Stimulated activated CD4-positive, alpha-beta T cell treated with anti-CD3 and anti-CD28 coated beads, Interleukin-4, amount 100 ng/mL, for 1 hour (primary cell): ENCODE results near the gene HDGF.

Experiments used
- DNase-seq: peaks from one replicate; pipeline ENCODE4 v3.0.0-alpha.2; 2020

Gene HDGF

DNA sequence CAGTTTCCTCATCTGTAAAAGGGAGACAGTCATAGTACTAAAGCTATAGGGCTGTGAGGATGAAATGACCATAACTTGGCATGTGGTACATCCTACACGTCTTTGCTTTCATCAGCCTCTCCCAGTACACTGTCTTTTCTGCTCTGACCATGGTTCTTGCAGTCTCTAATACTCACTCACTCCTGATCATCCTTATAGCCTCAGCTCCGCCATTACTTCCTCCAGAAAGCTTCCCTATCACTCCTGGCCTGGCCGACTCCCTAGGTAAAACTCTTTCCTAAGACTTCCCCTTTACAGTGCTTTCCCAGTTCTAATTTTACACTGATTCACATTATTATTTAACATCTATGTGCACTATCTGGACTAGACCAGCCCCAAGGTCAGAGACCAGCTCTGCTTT lies 5.6 kb downstream of the HDGF start:
- no peak for DNase-seq

DNA sequence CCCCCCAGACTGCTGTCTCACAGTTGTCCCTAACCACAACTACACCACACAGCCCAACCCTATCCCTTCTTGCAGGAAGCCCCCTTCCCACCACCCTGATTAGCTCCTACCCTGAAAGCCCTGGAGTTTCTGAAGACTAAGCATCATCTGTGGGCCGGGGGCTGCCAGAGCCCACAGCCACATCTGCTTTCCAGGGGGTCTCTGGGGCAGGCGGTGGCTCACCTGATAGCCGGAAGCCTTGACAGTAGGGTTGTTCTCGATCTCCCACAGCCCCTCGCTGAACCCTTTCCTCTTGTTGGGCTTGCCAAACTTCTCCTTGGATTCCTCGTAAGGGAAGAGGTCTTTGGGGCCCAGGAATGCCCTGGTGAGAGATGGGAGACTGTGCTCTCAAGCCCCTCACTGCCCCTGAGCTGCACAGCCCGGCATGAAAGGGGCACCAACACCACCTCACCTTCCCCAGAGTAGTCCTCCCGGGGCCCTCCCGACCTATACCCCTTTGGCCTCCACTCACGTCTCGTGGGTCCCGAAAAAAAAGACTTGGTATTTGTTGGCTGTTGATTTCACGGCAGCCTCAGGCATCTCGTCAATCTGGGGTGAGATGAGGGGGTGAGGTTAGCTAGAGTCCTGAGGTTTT lies 6.6 kb downstream of the HDGF start:
- no peak for DNase-seq

DNA sequence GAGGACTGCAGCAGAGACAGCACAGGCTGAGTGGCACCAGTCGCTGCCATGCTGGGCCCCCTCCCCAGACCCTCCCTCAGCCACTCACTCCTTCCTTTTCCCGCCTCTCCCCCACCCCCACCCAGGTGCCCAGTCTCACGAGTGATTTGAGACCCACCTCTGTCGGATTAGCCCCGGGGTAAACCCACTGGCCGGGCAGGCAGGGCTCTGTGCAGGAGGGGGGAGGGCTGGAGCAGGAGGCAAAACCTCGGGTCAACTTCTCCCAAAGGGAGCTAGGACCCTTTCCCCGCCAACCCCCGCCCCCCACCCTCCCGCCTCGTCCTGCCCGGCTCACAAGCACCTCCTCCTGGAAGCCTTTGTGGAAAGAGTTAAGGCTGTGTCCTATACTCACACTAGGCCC lies 7.1 kb downstream of the HDGF start:
- DNase-seq = no peak

DNA sequence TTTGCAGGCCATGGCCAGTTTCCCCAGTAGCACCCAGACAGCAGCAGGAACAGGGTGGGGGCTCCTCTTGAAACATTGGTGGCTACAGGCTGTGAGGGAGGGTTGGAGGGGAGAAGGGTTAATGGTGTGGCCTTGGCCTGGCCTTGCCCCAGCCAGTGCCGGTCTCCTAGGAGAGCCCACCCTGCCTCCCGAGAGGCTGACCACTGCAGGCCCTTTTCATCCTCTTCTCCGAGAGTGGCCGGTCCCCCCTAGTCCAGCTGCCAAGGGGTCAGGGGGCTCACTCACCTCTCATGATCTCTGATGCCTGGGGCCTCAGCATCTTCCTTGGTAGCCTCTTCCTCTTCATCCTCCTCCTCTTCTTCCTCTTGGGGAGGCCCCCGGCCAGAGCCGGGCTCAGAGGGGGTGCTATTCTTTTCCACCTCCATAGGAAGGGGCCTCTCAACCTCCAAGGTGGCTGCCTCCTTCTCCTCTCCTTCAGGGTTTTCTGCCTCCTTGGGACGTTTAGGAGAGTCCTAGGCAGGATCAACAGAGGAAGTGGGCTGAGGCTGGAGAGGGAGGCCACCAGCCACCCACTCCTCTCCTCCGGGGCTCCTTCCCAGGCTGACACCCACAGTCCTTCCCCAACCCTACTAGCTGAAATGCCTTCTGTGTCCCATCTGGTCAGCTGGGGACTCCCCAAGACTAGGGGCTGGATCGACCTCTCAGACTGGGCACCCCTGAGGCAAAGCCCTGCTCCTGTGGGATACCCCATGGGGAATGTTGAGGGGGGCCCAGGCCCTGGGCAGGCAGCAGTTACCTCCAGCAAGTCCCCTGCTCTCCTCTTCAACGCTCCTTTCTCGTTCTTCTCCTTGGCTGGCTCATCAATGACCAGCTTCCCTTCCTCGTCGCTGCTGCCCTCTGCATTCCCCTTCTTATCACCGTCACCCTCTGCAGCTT lies 7.8 kb downstream of the HDGF start:
- no peak for DNase-seq

DNA sequence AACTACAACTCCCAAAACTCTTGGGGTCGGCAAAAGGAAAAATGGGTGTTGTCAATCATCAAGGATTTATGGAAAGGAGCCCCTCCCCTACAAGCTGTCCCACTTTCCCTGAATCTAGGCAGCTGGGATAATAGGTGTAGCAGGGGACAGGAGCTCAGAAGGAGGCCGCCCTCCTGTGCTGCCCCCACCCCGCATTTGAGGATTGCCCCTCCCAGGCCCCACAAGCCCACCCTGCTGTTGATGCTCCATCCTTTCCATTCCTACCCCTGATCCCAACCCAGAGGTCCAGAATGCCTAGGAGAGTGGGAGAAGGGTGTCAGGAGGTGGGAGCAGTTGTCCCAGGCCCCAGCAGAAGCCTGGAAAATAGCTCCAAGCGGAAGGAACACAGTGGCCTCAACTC lies 8.7 kb downstream of the HDGF start:
- DNase-seq = no peak

DNA sequence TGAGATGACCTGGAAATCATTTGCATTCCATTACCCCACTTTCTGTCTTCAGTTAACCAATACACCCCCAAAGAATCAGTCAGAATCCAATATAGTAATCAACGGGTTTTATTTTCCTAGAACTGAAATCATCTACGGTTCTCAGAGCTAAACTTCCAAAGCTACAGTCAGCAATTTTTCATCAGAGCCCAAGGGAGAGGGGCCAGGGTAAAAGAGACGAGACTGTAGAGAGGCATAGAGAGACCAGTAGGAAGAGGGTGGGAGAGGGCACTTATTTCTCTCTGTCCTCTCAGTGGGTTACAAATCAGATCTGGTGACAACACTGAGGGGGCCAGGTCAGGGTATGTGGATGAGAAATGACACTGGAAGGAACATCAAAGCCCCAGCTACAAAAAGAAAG lies 9.5 kb downstream of the HDGF start:
- DNase-seq = no peak

DNA sequence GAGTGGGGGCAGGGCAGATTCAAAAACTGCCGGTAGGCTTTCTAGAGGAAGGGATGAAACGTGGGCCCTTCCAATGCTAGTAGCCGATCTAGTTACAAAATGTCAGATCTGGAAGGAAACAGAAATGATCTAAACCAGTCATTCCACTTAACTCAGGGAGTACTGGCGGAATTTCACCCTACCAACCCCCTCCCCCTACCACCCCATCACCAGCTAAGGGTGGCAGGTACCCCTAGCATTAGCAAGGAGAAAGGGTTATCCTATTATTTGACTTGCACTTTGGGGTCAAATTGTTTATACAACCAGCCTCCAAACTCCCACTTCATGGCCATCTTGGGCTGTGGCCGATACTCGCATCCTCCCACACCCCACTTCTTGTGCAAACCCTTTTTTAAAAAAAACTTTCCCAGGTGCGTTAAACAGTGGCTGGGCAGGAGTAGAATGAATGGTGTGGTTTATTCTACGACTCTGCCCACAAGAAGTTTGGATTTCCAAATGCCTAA lies 9.9 kb downstream of the HDGF start:
- DNase-seq = no peak

DNA sequence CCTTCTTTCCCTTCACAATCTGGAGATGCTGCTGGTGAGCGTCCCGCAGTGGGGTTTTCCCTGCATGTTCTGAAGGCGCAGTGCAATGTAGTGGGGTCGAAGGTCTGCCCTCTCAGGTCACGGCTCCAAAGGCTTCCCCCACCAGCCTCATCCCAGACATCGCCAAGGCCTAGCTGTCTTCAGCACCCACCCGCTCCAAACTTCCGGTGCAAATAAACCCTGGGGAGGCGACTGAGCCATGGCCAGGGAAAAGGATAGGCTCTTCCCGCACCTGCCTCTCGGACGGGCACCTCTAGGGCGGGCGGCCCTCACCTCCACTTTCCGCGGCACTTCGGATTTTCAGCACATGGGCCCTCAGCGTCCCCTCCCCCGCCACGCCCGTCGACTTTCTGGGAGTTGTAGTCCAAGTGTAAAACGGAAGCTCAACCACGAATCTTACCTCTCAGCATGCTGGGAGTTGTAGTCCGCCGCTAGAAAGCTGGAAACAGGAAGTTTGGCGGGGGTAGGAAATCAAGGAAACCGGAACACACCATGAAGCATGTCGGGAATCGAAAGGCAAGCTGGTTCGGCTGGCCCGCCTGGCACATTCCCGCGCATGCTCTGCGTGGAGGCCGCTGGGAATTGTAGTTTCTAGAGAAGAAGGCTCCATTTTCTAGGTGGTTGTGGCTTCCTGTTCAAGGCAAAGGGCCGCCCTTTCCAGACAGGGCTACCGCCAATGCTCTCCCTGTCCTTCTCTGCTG lies 10.6 kb downstream of the HDGF start, which contains the start of gene MRPL24:
MRPL24 (minus strand) TSS at position 348 of the 740 bp plus-strand sequence. CDS start 2,384 bp downstream, outside the sequence.
- peak; percentile 95 for DNase-seq

DNA sequence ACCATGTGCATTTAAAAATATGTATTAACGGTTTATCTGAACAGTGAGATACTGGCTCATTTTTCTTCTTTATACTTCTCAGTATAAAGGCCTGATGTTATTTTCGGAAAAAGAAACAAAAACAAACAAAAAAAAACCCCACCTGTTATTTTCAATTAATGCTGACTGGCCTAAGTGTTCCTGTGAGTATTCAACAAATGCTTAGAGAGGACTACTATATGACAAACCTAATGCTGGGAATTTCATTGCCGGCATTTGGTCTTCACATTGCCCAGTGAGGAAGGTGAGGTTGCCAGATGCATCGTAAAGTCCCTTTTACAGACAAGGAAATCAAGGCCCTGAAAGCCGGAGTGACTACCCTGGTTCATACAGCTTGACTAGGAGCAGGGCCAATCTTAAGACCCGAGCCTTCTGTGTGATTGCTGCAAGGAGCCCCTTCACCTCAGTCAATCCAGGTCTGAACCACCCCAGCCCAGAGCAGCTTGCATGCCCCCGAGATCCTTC lies 11.2 kb downstream of the HDGF start:
- DNase-seq = no peak

DNA sequence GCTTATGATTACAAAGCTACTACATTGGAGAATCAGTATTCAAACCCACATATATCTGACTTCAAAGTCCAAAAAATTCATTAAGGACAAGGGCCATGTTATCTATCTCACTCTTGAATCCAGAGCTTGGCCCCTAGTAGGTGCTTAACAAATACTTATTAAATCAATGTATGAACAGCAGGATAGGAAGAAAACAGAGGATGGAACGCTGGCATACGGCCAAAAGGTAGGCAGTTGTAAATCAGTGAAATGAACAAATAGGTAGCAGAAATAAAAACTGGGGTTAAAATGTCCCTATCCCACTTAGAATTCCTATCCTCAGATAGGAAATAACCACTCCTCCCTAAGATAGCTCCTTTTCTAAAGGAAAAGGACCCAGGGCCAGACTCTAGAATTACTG lies 12.6 kb downstream of the HDGF start:
- no peak for DNase-seq

DNA sequence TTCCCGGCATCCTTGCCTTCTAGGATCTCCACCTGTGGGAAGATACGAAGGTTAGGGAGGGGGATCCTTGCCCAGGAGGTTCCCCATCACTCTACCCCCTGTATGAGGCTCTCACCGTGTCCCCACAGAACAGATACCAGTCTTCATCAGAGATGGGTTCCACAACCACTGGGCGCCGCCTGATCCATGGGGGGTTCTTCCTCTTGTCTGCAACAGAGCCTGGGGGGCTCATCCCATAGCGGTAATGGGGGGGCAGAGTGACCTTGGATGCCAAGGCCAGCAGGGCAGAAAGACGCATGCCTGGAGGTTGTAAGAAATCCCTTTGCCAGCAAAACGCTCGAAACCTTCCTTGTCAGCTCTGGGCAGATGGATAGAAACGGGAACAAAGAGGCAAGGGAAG lies 13.1 kb downstream of the HDGF start:
- DNase-seq = no peak

DNA sequence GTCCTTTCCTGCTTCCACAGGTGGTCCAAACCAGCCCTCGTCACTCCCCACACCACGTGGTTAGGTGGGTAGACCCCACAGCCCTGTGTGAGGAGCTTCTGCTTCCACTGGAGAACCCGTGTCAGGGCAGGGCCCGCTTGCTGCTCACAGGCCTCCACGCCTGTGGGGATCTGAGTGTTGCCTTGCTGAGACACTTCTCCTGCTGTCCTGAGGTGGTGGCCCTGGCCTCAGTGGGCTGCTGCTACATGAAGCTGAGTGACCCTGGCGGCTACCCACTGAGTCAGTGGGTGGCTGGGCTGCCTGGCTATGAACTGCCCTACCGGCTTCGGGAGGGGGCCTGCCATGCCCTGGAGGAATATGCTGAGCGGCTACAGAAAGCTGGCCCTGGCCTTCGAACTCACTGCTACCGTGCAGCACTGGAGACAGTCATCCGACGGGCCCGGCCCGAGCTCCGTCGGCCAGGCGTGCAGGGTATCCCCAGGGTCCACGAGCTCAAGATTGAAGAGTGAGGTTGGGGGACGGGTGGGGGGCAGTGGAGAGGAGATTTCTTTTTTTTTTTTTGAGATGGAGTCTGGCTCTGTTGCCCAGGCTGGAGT lies 17.4 kb downstream of the HDGF start:
- no peak for DNase-seq

DNA sequence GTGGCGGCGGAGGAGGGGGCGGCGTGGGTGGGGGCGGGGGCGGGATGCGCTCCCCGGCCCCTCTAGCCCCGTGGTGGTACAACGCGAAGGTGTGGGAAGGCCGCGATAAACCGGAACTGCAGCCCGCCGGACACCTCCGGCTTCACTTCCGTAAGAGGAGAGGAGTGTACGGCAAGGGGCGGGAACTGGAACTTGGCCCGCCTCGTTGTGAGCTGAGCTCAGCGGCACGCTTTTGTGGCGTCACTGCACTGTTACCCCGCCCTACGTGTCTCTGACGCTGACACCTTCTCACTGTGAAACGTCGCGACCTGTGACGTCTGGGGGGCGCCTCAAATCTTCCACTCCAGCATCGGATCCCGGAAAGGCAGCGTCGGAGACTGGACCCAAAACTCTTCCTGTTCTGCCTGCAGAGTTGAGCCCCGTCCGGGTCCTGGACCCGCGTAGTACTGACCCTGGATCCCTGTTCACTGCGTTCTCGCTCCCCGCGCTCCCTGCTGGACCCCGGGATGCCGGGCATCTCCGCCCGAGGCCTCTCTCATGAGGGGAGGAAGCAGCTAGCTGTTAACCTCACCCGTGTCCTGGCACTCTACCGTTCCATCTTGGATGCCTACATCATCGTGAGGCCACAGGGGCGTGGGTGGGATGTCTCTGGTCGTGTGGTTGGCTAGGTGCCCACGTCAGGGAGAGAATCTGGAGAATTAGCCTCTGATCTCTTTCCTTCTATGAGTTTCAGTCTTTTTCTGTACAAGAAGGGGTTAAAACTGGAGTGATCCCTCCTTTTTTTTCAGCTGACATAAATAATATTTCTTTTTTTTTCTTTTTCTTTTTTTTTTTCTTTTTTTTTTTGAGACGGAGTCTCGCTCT lies 22.6 kb downstream of the HDGF start, which contains the start of gene ISG20L2:
ISG20L2 (minus strand) TSS at position 168 of the 864 bp plus-strand sequence. CDS start 1,114 bp downstream, outside the sequence.
- peak; percentile 91 for DNase-seq

DNA sequence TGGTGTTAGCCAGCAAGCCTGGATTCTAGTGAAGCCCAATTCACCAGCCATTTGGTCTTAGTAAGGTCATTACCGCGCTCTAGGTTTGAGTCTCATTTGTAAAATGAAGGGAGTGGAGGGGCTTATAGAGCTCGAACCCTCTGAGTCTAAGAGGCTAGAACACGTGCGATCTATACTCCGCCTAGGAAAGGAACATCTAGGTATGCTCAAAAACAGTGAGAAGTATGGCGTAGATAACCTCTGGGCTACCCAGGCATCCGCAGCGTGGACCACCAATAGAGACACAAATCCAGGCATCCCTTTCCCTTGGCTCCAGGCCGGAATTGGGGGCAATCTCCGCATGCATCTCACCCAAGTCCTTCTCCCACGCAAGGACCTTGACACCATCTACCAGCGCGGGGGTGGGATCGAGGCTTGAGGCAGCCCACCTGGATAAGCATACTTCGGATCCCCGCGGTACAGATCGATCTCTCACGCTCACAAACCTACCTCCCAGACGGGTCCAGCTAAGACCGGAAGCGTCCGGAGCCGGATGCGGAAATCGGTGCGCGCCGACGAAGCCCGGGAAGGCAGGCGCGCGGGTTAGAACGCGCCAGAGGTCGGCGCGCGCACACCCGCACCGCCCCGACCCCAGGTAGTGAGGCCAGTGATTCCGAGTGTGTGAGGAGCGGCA lies 23.4 kb downstream of the HDGF start, which contains the start of gene METTL25B:
METTL25B (plus strand) TSS at position 544 of the 673 bp plus-strand sequence. CDS start 636 bp downstream, outside the sequence.
- peak; percentile 76 for DNase-seq

DNA sequence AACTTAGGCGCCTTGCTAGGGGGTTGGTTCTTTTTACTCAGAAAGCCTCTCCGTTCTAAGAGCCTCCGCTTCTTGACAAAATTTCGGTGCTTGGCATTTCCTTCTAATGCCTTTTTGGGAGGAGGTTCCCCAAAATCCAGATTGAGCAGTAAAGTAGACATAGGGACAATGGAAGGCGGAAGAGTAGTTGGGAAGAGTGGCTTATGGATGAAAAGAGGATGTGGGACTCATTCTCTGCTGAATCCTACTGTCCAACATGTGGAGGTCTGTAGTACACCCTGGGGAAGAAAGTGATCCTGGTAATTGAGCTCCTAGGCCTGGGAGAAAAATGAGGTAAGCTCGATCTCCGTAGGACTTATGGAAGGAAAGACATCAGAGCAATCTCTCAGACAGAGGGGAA lies 24.0 kb downstream of the HDGF start:
- DNase-seq = no peak

DNA sequence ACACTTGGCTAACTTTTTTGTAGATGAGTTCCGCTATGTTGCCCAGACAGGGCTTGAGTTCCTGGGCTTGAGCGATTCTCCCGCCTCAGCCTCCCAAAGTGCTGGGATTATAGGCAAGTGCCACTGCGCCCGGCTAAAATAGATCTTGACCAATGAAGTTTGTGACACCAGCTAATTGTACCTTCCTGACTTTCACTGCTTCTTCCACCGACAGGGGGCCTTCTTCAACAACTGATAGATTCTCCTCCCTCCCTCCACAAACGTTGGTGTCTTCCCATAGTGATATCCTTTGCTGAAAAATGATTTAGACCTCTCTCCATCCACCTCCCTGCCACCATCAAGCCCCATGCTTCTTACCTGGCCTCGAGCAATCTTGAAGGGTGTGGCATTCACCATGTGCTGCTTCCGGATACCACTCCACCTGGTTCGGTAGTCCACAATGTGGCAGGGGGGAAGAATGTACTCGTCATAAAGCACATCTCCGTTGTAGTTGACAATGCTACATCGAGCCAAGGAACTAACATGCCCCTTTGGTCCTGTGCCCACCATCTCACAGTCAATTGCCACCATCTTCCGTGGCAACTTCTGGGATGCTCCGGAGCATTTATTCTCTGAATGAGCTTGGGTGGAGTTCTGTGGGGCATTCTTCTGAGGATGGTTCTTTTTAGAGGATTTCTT lies 24.8 kb downstream of the HDGF start:
- DNase-seq = peak; percentile 32

DNA sequence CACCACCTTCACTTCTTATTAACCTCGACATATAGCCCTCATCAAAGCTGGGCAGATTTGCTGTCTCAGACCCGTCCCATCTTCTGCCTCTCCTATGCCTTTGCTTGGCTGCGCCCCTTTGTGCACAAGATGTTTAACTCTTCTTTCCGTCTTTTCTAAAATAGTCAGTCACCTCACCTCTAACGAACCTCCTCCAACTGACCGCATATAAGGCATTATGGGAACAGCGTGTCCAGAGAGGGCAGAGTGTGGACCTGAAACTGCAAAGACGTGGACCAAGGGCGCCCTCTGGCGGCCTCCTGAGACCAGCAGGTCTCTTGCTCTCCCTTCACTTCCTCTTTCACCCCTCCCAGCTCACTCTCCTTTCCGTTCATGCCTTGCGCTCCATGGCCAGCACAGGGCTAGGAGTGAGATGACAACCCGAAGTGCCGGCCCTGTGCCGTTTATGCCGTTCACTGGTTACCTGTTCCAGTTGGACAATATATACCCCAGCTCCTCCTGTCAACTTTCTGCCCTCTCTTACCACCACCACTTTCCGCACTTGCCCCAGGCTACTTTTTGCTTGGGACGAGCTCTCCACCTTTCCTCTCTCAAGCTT lies 25.7 kb downstream of the HDGF start:
- DNase-seq = peak; percentile 78

DNA sequence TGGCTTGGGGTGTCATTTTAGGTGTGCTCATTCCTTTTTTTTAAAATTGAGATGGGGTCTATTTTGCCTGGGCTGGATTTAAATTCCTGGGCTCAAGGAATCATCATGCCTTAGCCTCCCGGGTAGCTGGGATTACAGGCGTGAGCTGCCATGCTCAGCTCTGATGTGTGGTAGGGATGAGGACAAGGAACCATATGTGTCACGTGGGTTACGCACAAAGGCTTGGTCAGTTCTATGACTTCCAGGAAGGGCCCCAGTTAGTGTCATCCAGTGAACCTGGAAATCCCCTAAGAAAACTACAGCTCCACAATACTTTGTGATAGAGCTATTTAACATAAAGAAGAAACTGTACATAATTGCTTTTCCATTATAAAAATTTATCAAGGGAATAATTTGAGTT lies 29.9 kb downstream of the HDGF start:
- no peak for DNase-seq

DNA sequence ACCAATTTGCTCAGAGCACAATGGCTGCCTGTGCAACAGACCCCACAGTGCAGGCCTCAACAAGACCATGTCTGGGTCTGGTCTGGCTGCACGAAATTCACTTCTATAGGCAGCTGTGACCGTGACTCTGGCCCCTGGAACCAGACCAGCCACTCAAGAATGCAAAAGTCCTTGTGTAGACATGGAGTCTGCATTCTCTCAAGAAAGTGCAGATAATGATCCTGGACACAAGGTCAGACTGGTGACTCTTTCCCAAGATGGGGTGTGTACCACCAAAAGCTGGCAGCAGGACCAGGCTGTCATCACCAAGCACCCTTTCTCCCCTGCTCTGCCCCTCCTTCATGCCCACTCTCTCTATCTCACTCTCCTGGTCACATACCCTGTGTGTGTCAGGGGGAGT lies 30.3 kb downstream of the HDGF start:
- no peak for DNase-seq

DNA sequence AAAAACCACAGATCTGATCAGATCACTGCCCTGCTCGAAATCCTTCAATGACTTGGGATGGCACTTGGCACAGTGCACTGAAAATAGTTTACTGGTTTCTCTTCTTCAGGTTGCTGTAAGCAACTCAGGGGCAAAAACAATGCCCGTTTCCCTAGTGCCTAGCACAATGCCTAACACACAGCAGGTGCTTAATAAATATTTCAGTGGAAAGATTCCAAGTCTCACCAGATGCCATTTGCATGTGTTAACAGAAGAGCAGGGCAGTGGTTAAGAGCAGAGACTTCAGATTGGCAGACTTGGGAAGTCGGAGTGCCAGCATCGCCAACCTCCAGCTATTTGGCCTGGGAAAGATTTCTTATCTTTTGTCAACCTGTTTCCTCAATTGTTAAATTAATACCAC lies 34.1 kb downstream of the HDGF start:
- no peak for DNase-seq
